GM10847 (cell line): ENCODE results near the gene E4F1.

ENCODE experiments used
- POLR2A ChIP-seq: IDR thresholded peaks from 2 replicates; pipeline ENCODE4 v1.6.1; 2011; ENCODE audit not compliant: insufficient read length; ENCODE audit errors: extremely low read depth

Gene E4F1

DNA sequence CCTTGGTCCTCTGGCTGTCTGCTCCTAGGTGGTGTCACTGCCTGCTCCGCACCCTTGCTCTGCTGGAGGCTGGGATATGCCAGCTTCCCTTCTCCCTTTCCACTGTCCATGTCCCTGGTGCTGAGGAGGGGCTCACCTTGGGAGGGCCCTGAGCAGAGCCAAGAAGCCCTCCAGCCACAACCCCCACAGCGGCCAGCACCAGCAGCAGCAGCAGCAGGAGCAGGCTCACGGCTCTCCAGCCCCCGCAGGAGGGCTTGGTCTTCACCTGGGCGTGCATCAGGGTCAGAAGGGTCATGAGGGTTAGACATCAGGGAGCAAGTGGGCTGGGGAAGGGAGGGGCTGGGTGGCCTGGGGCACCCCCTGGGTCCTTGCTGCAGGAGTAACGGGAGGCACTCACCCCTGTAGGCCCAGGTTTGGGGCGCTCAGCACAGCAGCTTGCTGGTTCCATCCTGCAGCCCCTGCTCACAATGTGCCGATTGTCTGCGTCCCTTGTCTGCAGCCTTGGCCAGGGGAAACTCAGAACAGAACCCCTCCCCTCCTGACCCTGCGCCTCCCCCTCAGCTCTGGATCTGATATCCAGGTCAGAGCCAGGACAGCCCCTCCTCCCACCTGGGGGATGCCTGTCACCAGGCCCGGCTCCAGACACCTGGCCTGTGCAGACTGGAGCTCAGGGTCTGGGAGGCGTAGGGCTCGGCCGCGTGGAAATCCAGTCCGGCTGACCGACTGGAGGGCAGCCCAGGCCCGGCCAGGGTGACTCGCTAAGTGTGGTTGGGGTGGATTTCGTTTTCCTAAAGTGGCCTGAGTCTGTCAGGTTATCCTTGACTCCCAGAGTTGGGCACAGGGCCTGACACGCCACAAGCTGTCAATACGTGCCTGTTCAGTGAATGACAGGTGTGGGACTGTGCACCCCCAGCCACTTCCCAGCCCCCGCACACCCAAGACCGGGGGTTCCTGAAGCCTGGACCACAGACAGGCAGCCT is 12.7 kb upstream of the E4F1 start, which contains the start of gene BRICD5:
TSS of gene BRICD5 (minus strand) at position 478 of the 980 bp plus-strand sequence. CDS start at position 448, 30 bp downstream.
- TF ChIP-seq POLR2A, result no peak

DNA sequence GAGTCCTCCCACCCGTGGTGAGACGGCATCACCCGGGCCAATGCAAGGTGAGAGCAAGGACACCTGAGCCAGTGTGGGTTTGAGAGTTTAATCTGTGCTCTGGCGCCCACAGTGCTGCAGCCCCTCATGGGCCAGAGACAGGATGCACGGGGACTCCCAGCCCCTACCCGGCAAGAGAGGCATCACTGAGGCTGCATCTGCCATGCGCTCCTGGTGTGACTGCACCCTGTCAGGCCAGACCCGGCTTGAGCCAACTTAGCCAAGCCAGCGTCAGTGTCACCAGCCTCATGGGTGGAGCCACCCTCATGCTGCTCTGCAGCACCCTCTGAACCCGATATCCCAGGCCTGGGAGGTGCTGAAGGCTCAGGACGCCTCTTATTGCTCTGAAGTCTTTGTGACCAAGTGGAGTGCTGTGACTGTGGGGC is 11.5 kb upstream of the E4F1 start:
- TF ChIP-seq POLR2A, result no peak

DNA sequence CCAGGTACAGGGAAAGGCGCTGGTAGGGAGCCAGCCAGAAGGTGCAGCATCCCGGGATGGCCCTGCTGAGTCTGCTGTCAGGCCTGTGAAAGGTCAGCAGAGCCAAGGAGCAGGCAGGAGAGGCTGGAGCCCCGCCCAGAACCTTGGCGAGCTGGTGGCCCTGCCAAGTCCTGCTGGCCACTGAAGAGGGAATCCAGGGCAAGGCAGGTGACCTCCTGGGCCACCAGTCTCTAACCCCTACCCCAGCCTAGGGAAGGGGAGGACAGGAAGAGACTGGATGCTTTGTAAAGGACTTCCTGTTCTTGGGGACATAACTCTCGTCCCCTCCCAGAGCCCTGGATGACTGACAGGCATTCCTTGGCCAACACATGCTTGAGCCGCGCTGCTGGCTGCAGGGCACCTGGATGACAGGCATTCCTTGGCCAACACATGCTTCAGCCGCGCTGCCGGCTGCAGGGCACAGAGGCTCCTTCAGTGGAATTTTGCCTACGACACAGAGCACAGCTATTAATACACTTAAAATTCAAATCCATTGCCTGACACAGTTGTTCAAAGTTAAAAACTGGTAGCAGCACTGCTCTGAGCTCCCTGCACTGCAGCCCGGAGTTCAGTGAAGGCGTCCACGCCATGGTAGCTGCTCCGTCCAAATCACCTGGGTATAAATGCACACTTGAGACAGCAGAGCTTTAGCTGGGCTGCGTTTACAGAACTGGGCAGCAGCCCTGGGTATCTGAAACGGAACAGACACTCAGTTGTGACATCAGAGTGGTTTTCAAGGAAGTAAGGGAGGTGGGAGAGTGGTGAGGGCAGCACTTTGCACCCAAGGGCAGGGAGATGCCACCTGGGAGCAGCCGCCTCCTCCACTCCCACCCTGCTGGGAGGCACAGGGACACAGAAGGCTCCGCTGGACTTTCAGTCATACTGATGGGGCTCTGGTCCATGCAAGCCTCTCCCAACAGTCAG is 10.7 kb upstream of the E4F1 start:
- no peak for TF ChIP-seq POLR2A

DNA sequence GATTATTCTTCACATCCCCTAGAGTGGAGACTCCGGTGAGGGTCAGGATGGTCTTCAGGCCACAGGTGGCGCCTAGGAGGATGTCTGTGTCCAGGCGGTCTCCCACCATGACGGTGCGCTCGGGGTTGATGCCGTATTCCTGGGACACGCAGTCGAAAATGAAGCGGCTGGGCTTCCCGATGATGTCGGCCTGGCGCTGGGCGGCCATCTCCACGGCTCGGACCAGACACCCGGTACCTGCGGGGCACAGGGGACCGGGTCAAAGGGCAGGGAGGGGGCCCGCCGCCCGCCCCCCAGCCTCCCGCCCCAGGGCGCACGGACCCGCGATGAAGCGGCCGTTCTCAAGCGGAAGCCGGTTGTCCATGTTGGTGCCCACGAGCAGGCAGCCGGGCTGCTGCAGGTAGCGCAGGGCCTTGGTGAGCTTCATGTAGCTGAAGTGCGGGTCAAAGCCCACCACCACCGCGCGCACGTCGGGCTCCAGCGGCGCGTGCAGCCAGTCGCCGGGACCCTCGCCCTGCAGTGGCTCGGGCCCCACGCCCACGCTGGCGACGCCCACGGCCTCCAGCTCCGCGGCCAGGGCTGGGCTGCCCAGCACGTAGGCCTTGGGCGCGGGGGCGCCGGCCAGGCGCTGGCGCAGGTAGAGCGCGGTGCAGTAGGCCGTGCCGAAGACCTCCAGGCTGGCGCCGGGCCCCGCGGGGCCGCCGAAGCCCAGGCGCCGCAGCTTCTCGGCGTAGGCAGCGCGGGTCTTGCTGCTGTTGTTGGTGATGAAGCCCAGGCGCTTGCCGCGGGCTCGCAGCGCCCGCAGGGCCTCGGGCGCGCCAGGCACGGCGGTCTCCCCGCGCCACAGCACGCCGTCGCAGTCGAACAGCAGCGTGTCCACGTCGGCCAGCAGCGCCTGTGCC is 9.3 kb upstream of the E4F1 start:
- no peak for TF ChIP-seq POLR2A

DNA sequence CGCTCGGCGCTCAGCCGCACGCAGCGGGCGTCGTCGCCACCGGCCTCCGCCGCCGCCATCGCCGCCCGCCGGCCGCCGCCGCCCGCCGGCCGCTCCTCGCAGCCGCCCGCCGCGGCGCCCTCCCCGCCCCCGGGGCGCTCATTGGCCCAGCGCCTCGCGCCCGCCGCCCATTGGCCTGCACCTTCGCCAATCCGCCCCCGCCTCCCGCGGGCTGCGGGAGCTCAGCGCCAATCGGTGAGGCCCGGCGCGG is 8.7 kb upstream of the E4F1 start, which contains the start of gene PGP:
TSS of gene PGP (minus strand) at position 122 of the 250 bp plus-strand sequence. CDS start at position 59, 63 bp downstream.
- TF ChIP-seq POLR2A, result no peak

DNA sequence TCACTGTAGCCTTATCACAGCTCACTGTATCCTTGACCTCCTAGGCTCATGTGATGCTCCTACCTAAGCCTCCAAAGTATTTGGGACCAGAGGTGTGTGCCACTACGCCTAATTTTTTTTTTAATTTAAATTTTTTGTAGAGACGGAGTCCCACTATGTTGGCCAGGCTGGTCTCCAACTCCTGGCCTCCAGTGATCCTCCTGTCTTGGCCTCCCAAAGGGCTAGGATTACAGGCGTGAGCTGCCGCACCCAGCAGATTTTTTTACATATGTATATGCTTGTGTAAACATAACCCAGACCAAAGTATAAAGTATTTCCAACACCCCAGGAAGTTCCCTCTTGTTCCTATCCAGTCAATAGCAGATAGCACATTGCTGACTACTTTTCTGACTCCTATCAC is 7.1 kb upstream of the E4F1 start:
- no peak for TF ChIP-seq POLR2A

DNA sequence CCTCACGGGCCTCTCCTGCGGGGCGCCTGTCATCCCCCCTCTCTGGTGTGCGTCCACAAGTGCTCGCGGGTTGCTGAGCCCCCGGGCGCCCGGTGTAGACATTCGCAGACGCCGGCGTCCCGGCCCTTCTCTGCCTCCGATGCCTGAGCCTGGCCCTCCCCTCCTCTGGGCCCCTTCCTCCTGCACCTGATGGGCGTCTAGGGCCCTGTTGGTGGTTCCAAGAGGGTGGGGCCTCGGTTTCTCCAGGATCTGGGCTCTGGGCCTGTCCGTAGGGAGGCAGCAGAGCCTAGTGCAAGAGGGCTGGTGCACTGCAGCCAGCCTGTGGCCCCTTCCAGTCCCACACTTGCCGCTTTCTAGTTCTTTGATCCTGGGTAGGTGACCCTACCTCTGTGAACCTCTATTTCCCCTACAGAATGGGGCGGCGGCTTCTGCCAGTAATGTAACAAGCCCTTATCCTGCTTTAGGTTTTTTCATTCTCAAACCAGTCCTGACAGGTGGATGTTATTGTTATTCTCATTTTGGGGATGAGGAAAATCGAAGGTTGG is 623 bp downstream of the E4F1 start:
- no peak for TF ChIP-seq POLR2A

DNA sequence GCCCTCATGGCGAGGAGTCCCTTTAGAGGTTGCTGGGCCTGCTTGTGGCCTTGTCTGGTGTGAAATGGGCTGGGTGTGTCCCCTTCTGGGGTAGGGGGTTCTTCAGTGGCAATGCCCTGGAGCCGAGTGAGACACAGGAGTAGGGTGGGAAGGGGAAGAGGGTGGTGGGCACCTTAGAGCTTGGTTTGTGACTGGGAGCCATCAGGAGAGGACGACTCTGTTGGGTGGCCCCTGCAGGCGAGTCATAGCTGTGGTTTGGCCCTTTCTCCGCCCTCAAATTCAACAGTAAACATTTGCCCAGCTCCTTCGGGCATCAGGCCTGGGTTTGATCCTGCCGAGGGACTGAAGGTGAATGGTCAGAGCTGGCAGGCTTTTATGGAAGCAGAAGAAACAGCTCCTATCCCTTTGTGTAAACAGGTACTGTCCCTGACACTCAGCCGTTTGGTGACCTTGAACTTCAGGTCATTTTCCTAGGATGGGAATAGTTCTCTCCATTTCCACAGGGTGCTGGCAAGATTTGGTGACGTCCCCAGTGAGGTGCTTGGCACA is 2.9 kb downstream of the E4F1 start:
- TF ChIP-seq POLR2A, result no peak

DNA sequence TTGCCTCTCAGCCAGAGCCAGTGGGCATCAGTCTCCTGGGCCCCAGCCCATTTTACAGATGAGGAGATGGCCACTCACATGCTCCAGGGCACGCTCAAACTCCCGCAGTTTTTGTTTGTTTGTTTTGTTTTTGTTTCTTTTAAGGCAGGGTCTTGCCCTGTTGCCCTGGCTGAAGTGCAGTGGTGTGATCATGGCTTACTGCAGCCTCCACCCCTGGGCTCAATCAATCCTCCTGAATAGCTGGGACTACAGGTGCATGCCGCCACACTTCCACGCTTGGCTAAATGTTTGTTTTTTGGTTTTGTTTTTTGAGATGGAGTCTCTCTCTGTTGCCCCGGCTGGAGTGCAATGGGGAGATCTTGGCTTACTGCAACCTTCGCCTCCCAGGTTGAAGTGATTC is 3.5 kb downstream of the E4F1 start:
- TF ChIP-seq POLR2A, result no peak

DNA sequence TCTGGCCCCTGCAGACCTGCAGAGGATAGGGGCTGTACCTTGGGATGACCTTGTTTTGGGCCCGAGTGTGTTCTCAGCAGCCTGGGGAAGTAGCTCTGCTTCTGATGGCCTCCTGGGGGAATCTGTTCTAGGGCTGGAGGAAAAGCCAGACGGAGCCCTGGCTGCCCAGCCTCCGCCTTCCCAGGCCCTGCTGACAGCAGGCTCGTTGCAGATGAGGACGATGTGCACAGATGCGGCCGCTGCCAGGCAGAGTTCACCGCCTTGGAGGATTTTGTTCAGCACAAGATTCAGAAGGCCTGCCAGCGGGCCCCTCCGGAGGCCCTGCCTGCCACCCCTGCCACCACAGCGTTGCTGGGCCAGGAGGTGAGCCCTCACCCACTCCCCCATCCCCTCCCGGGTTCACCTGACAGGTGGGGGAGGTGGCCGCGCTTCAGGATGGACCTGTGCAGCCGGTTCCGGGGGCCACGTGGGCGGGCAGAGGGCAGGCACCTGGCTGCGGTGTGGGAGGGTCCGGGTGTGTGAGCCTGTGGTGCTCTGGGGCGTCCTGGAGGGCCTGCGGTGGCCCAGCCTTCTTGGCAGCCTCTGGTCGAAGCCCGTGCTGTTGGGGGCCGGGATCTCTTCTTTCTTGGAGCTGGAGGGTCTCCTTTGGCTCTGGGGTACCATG is 4.9 kb downstream of the E4F1 start:
- no peak for TF ChIP-seq POLR2A

DNA sequence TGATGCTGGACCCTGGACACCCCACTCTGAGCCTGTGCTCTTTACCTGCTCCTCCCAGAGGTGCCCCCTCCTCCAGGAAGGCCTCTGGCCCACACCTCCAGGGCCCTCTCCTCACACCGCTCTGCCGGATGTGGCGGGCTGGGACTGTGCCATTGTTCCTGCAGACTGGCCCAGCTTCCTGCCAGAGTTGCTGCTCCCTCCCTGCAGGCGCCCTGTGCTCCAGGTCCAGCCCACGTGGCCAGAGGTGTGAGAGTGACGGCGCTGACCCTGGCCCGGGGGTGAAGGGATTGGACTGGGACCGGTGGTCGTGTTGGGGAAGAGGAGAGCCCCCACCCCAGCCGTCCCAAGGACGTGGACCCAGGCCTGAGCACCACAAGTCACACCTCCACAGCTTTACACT is 5.7 kb downstream of the E4F1 start:
- no peak for TF ChIP-seq POLR2A

DNA sequence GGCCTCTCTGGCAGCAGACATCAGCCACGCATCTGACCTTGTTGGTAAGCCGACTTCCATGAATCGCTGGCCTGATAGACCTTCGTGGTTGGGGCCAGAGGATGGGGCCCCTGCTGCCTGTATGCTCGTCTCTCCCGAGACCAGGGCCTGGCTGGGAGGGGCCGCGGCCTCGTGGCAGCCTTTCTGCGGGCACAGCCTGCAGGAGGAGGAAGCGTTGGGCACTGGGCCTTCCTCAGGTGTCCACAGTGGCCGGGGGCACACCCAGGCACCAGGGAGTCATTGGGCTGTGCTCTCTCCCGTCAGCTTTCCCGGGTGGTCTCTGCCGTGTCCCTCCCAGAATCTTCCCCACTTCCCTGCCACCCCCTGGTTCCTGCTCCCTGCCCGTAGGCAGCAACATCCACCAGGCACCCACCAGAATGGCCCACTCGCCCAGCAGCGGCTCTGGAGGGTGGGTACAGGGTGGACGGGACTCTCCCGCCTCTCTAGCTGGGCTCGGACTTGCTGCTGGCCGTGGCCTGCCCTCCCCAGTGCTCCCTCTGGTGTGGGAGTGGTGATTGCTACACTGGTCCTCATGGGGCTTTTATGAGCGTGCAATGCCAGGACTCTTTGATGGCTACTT is 6.3 kb downstream of the E4F1 start:
- TF ChIP-seq POLR2A, result no peak

DNA sequence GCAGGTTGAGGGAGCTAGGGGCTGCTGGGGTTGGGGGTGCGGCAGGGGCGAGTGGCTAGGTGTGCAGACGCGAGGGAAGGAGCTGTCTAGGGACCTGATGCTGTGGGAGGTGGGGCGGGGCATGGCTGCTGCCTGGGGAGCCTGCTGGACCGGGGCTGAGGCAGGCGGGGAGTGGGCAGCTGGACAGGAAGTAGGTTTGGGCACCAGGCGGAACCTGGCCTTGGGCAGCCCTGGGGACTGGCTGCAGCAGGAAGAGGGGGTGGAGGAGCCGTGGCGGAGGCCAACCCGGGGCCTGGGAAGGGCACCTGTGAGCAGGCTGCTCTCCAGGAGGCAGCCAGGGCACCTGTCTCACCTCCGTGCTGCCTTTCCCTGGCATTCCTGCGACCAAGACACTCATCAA is 7.0 kb downstream of the E4F1 start:
- no peak for TF ChIP-seq POLR2A
